Measurements from ENCODE around the gene FBXL16. TPM values are rescaled to one million over a fixed set of nuclear protein-coding genes. Genes with fewer than 3 reads are reported as not detected.

FBXL16 gene
- total RNA-seq, 1 experiment from 2014 or later: not detected

GRCh38 chr16:673399-673991 lies 32.1 kb downstream of the FBXL16 start:
- peaks cover 58% of the 10 kb centered on the region for H3K36me3 ChIP-seq
- H3K4me3 ChIP-seq: no peak overlapping the region
- DNase-seq (ENCODE audit: low read depth in 1 of 2, low spot score in 2 of 2): no peak
- H3K9me3 ChIP-seq (replicated peaks): no peaks in the 10 kb centered on the region
- peaks cover 13% of the 10 kb centered on the region for H3K4me1 ChIP-seq (replicated peaks)
- H3K27ac ChIP-seq: no peak overlapping the region
- H3K27me3 ChIP-seq (replicated peaks): no peaks in the 10 kb centered on the region

- peaks cover 64% of the 10 kb centered on the region for H3K36me3 ChIP-seq
- peaks cover 13% of the 10 kb centered on the region for H3K4me1 ChIP-seq (replicated peaks)
- DNase-seq (ENCODE audit: low read depth in 1 of 2, low spot score in 2 of 2): no peak
- H3K9me3 ChIP-seq (replicated peaks): no peaks in the 10 kb centered on the region
- no peak overlapping the region for H3K4me3 ChIP-seq
- no peaks in the 10 kb centered on the region for H3K27me3 ChIP-seq (replicated peaks)
- H3K27ac ChIP-seq: no peak overlapping the region
These were observed 32.8 kb downstream of the FBXL16 start for GRCh38 chr16:672851-673250.

GRCh38 chr16:672371-672770 lies 33.2 kb downstream of the FBXL16 start:
- Histone ChIP-seq H3K27ac (no peak overlapping the region), H3K9me3 (replicated peaks) (no peaks in the 10 kb centered on the region), H3K4me1 (replicated peaks) (peaks cover 13% of the 10 kb centered on the region), H3K4me3 (no peak overlapping the region), H3K36me3 (peaks cover 66% of the 10 kb centered on the region), H3K27me3 (replicated peaks) (no peaks in the 10 kb centered on the region)
- DNase-seq (ENCODE audit: low read depth in 1 of 2, low spot score in 2 of 2): no peak

GRCh38 chr16:671353-672131 lies 34.1 kb downstream of the FBXL16 start:
- H3K27me3 ChIP-seq (replicated peaks): no peaks in the 10 kb centered on the region

GRCh38 chr16:670485-671352 lies 34.9 kb downstream of the FBXL16 start:
- Histone ChIP-seq H3K27me3 (replicated peaks) (no peaks in the 10 kb centered on the region), H3K4me1 (replicated peaks) (peaks cover 13% of the 10 kb centered on the region), H3K9me3 (replicated peaks) (no peaks in the 10 kb centered on the region), H3K27ac (no peak overlapping the region), H3K36me3 (peaks cover 72% of the 10 kb centered on the region), H3K4me3 (no peak overlapping the region)
- no peak for DNase-seq (ENCODE audit: low read depth in 1 of 2, low spot score in 2 of 2)

More at GRCh38 chr16:671353-672131, 34.1 kb downstream of the FBXL16 start:
- Histone ChIP-seq H3K4me3 (no peak overlapping the region), H3K36me3 (peaks cover 70% of the 10 kb centered on the region), H3K4me1 (replicated peaks) (peaks cover 13% of the 10 kb centered on the region), H3K9me3 (replicated peaks) (no peaks in the 10 kb centered on the region), H3K27ac (no peak overlapping the region)
- DNase-seq (ENCODE audit: low read depth in 1 of 2, low spot score in 2 of 2): no peak

GRCh38 chr16:669666-670065 lies 35.9 kb downstream of the FBXL16 start:
- no peak for DNase-seq (ENCODE audit: low read depth in 1 of 2, low spot score in 2 of 2)
- Histone ChIP-seq H3K27ac (no peak overlapping the region), H3K9me3 (replicated peaks) (no peaks in the 10 kb centered on the region), H3K4me3 (peak overlapping the region; percentile 80; the same call in 1 of the 2 replicates), H3K4me1 (replicated peaks) (peaks cover 10% of the 10 kb centered on the region), H3K36me3 (peaks cover 72% of the 10 kb centered on the region), H3K27me3 (replicated peaks) (no peaks in the 10 kb centered on the region)

GRCh38 chr16:668519-669171 lies 37.0 kb downstream of the FBXL16 start:
- H3K4me1 ChIP-seq (replicated peaks): peaks cover 10% of the 10 kb centered on the region
- H3K36me3 ChIP-seq: peaks cover 65% of the 10 kb centered on the region
- no peaks in the 10 kb centered on the region for H3K27me3 ChIP-seq (replicated peaks)
- no peaks in the 10 kb centered on the region for H3K9me3 ChIP-seq (replicated peaks)
- peak overlapping the region; percentile 80 for H3K4me3 ChIP-seq
- peak overlapping the region; percentile 23; the same call in 1 of the 2 replicates for H3K27ac ChIP-seq
- peak in 1 of 2 experiments; percentile 26 for DNase-seq (ENCODE audit: low read depth in 1 of 2, low spot score in 2 of 2)

GRCh38 chr16:667780-668518 lies 37.7 kb downstream of the FBXL16 start, which contains the start of gene RHOT2:
TSS of gene RHOT2 (plus strand) at chr16:668132. CDS start at chr16:668200, 68 bp downstream.
- Histone ChIP-seq H3K36me3 (peaks cover 58% of the 10 kb centered on the region), H3K27me3 (replicated peaks) (no peaks in the 10 kb centered on the region), H3K9me3 (replicated peaks) (no peaks in the 10 kb centered on the region), H3K27ac (peak within 1 kb of the TSS; percentile 23; the same call in 1 of the 2 replicates), H3K4me3 (peak within 1 kb of the TSS; percentile 80), H3K4me1 (replicated peaks) (peaks cover 10% of the 10 kb centered on the region)
- peak; percentile 68 to 93 for DNase-seq (ENCODE audit: low read depth in 1 of 2, low spot score in 2 of 2)

GRCh38 chr16:667113-667779 lies 38.4 kb downstream of the FBXL16 start:
- Histone ChIP-seq H3K36me3 (peaks cover 53% of the 10 kb centered on the region), H3K4me1 (replicated peaks) (peaks cover 10% of the 10 kb centered on the region), H3K4me3 (peak overlapping the region; percentile 80), H3K9me3 (replicated peaks) (no peaks in the 10 kb centered on the region), H3K27ac (no peak overlapping the region), H3K27me3 (replicated peaks) (no peaks in the 10 kb centered on the region)
- no peak for DNase-seq (ENCODE audit: low read depth in 1 of 2, low spot score in 2 of 2)

- Histone ChIP-seq H3K36me3 (peaks cover 47% of the 10 kb centered on the region), H3K4me3 (no peak overlapping the region), H3K27ac (no peak overlapping the region), H3K27me3 (replicated peaks) (no peaks in the 10 kb centered on the region), H3K9me3 (replicated peaks) (no peaks in the 10 kb centered on the region), H3K4me1 (replicated peaks) (peaks cover 10% of the 10 kb centered on the region)
- no peak for DNase-seq (ENCODE audit: low read depth in 1 of 2, low spot score in 2 of 2)
These were observed 39.0 kb downstream of the FBXL16 start for GRCh38 chr16:666572-666971.

GRCh38 chr16:662597-662996 lies 43.0 kb downstream of the FBXL16 start:
- Histone ChIP-seq H3K36me3 (peaks cover 39% of the 10 kb centered on the region), H3K27me3 (replicated peaks) (no peaks in the 10 kb centered on the region), H3K9me3 (replicated peaks) (no peaks in the 10 kb centered on the region), H3K27ac (no peak overlapping the region), H3K4me3 (no peak overlapping the region), H3K4me1 (replicated peaks) (no peaks in the 10 kb centered on the region; the same call in 1 of the 2 replicates)
- DNase-seq (ENCODE audit: low read depth in 1 of 2, low spot score in 2 of 2): no peak

GRCh38 chr16:662095-662494 lies 43.5 kb downstream of the FBXL16 start:
- Histone ChIP-seq H3K27me3 (replicated peaks) (no peaks in the 10 kb centered on the region), H3K9me3 (replicated peaks) (no peaks in the 10 kb centered on the region), H3K4me1 (replicated peaks) (no peaks in the 10 kb centered on the region), H3K36me3 (peaks cover 39% of the 10 kb centered on the region), H3K27ac (no peak overlapping the region), H3K4me3 (no peak overlapping the region)
- DNase-seq (ENCODE audit: low read depth in 1 of 2, low spot score in 2 of 2): no peak
